Choroid plexus epithelial cell (primary cell): ENCODE measurements around the gene FAM9B.

ENCODE experiments used
- DNase-seq: peaks from one replicate; pipeline ENCODE4 v3.0.0-alpha.2; 2010; ENCODE audit warnings: low read depth
- H3K4me3 ChIP-seq: 2 replicates; pipeline ENCODE4 v1.5.1; 2011; ENCODE audit warnings: low read depth, mild to moderate bottlenecking, control low read depth, low read length, moderate library complexity
- CTCF ChIP-seq: conservative IDR thresholded peaks from 2 replicates; pipeline ENCODE4 v1.5.1; 2011; ENCODE audit warnings: low read depth, mild to moderate bottlenecking, control low read depth, inconsistent platforms, low read length, moderate library complexity

Gene FAM9B

DNA sequence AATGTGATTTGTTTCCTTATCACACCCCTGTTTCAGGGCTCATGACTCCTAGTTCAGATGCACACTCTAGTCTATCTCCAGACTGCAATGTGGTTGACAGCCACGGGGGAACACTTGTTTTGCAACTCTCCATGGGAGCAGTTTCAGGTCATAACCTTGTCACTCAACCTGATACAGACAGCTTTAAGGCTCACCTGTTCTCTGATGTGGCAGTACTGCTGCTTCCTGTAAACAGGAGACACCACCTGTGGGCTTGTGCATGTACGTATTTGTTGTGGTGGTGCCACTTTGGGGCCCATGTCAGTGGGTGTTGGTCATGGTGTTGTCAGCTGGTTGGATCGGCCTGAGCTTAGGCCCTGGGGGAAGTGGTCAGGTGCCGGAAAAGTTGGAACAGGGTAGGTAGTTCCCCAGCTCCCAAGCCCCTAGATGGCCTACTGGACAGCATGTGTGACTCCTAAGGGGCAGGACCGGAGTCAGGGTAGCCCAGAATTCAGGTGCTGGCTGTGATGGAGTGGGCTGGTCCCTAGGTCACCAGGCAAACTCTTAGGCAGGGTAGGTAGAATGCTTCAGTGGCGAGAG lies 46.2 kb downstream of the FAM9B start:
- TF ChIP-seq CTCF = no peak
- no peak overlapping the region for H3K4me3 ChIP-seq
- DNase-seq = no peak

- no peak for DNase-seq
- TF ChIP-seq CTCF = no peak
- no peak overlapping the region for H3K4me3 ChIP-seq
Observed at GRCh38 chrX:8984231-8984630, 49.7 kb downstream of the FAM9B start.

GRCh38 chrX:8981723-8982122 lies 52.2 kb downstream of the FAM9B start:
- no peak for TF ChIP-seq CTCF
- no peak overlapping the region for H3K4me3 ChIP-seq
- DNase-seq = no peak

DNA sequence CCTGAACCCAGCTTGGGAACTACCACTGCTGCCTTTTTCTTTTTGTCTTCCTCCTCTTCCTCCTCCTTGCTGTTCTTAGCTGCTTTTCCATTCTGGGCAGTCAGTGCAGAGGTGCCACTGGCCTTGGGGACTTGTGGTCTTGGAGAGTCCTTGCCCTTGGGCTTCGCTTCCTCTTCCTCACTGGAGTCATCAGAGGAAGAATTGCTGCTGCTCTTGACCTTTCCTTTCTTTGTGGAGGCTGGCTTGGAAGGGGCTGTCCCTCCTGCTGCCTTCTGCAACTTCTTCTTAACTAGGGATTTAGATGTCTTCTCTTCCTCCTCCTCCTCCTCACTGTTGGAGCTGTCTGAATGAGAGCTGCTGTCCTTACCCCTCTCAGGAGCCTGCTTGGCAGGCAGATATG lies 53.2 kb downstream of the FAM9B start:
- no peak for DNase-seq
- TF ChIP-seq CTCF = no peak
- no peak overlapping the region for H3K4me3 ChIP-seq
